Measurements from ENCODE around the gene COL16A1.
"Not testable (repeated sequence)": the region's sequence is repeated elsewhere in the genome, so short reads cannot be mapped to it uniquely, and the experiment has no call there.

Gene COL16A1

DNA sequence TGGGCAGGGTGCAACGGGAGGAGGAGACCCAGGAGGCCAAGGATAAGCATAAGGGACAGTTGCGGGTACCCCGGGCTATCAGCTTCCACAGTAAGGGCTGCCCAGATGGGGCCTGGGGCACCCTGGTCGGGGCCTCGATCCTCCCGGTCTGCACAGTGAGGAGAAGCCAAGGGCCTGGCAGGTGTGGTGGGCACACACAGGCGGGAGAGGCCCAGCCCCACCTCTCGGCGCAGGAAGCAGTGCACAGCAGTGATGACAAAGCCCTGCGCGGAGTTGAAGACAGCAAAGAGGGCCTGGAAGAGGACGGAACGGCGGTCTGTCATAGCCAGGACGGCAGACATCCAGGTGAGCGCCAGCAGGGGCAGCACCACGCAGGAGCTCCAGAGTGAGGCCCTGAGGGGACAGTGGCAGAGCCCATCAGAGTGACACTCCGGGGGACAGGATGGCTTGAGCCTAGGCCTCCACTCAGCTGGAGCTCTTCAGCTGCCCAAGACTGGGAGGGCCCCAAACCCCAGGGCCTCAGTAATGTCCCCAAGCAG is 29.0 kb upstream of the COL16A1 start:
- no peak for DNase-seq

DNA sequence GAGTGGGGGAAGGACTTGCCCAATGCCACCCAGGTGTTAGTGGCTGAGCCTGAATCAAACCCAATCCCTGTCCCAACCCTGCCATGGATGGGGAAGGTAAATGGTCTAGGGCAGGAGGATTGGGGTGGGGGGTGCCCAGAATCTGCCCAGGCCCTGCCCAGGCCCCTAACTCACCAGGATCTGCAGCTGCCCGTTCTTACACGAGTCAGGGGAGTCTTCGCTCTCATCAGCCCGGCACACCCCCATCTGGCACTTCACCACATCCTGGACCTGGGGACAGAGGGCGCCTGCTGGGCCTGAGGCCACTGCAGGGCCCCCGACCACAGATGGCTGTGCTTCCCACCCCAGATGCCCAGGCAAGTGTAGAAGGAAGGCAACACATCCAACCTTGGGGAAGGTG is 28.5 kb upstream of the COL16A1 start:
- no peak for DNase-seq

DNA sequence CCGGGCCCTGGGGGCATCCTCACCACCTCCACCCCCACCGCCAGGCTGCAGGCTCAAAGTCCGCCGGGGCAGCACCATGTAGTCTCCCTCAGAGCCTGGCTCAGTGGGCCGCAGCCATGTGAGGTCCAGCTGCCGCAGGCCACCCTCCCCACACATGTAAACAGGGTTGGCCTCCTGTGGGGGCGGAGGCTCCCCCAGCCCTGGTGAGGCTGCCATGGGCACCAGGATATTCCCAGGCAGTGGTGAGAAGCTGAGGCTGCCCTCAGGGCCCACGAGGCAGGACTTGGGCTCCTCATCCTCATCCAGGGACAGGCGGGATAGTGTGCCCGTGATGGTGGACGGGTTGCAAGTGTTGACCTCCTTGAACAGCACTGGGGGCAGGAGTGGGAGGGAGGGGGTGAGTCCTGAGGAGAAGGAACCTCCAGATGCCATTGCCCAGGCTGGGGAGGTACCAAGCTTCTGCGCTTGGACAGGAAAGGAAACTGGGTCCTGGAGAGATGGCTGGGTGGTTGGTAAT is 27.3 kb upstream of the COL16A1 start:
- DNase-seq: no peak

DNA sequence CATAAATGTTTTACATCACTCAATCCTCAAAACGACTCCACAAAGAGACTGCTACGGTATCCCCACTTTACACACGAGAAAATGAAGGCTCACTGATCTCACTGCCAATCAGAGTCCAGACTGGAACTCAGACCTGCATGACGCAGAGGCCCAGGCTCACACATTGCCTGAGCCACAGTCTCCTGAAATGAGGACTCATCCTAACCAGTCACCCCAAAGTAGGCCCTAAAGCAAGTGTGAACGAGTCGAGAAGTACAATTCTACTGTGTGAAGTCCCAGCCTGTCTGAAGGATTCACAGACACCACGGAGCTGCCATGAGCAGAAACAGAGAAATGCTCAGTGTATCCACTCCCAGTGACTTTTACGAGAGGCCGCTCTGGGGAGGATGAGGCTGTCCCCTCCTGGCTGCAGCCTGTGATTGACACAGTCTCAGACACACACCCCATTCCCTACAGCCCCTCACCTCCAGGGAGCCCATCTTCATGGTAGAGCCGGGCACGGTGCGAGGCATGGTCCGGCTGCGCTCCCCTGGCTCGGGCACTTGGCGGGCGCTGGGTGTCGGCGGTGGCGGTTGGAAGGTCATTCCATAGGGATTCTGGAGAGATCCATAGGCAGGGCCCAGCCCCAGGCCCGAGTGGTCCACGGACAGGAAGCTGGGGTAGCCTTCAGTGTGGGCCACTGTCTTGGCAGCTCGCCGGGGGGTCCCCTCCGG is 26.7 kb upstream of the COL16A1 start:
- no peak for DNase-seq

DNA sequence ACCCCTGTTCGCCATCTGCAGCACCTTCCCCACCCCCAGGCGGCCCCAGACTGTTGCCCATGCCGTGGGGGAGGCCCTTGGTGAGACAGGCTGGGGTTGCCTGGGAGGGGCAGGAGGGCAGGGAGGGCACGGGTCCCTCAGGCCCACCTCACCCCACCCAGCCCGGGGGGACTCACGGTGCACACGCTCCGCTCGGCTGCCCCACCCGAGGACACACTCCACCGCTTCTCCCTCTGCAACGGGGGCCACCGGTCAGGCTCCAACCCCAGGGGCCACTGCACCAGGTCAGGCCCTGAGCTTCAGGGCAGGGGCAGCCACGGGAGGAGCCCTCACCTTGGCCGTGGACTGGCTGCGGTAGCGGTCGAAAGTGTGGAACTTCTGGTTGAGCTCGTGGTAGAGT is 24.0 kb upstream of the COL16A1 start:
- no peak for DNase-seq

DNA sequence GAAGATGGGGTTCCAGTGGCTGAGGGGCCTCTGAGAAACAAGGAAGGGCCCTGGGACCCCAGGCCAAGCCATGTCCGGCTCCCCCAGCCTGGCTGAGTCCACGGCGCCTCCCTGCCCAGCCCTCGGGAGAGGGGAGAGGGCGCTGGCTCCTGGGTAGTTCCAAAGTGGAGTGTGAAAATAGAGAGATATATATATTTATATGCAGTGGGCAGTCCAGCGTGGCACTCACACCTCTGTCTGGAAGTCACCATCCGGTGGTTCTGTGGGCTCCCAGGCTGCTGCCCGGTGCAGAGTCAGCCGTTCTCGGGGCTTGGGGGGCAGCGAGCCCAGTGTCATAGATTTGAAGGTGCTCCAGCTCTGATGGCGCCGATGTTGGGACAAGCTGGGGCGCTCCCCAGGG is 23.4 kb upstream of the COL16A1 start:
- no peak for DNase-seq

DNA sequence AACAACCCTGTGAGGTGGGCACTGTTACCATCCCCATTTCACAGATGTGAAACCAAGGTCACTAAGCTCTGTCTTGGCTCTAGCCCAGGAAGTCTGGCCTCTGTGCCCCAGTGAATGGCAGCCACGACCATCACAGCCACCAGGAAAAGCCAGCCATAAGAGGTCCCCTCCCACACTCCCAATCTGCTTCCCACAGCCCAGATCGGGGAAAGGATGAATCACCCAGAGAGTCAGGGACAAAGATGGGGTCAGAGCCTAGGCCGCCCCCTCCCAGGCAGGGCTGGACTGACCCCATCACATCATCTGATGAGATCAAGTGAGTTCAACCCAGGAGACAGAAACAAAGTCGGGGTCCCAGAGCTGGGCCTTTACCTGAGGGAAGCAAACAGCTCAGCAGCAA is 22.9 kb upstream of the COL16A1 start:
- no peak for DNase-seq

DNA sequence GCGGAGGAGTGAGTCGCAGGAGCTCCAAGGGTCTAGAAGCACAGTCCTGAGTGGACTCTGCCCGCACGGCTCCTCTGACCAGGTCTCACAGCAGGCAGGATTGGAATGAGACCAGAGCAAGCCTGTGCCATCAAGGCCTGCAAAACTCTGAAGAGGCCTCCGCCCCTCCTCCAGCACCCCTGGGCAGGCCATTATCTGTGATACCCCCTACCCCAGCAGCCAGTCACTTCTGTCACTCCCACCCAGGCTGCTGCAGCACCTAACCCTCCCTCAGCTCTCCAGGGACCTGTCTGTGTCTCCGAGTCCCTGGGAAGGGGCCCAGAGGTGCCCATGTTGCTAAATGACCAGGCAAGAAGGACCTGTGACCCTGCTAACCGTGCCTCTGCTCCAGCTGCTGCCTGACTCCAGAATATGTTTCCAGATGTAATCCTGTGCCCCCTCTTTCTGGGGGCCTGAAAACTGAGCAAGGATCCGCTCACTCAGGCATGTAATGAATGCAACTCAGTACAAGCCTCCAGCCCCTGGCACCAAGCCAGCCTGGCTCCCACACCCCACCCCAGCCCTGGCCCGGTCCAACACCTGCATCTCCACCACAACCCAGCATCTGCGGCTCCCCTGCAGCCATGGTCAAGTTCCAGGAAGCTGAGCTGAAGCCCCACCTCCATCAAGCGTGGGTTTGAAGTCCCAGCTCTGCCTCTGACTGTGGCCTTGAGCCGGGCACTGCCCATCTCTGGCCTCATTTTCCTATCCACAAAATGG is 22.1 kb upstream of the COL16A1 start:
- peak in 1 of 2 experiments; percentile 37 for DNase-seq

DNA sequence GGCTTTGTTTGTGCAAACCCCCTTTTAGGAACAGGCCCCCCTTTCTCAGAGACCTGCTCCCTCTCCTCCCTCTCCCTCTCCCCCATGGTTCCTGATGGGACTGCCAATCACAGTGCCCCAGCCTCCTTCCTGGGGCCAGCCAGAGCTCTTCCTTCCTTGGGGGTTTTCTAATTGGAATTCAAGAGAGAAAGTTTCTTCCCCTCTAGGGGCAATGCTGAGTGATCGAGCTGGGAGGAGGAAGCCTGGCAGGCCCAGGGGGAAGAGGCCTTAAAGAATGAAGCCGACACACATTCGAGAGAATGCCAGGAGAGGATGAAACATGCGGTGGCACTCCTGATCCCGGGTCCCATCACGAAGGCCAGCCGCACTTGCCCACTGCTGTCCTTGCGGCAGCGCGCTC is 21.3 kb upstream of the COL16A1 start:
- DNase-seq: no peak

DNA sequence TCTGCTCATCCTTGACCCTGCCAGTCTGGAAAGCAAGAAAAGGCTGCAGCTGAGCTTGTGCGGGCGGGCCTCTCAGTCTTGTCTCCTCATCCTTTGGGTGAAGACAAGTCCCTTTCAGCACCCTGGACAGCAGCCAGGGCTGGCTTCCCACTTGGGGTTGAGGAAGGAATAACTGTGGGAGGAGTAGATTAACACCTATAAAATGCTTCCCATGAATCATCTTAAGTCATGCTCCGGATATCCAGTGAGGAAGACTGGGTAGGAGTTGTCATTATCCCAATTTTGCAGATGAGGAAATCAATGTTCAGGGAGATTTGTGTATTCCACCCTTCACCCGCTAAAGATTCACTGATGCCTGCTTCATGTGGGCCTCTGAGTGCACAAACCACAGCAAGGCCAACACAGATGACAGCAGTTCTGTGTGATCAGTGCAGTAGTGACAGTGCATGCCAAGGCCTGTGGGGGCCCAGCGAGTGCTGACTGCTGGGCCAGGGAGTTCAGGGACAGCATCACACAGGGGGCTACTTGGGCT is 20.1 kb upstream of the COL16A1 start:
- no peak for DNase-seq

DNA sequence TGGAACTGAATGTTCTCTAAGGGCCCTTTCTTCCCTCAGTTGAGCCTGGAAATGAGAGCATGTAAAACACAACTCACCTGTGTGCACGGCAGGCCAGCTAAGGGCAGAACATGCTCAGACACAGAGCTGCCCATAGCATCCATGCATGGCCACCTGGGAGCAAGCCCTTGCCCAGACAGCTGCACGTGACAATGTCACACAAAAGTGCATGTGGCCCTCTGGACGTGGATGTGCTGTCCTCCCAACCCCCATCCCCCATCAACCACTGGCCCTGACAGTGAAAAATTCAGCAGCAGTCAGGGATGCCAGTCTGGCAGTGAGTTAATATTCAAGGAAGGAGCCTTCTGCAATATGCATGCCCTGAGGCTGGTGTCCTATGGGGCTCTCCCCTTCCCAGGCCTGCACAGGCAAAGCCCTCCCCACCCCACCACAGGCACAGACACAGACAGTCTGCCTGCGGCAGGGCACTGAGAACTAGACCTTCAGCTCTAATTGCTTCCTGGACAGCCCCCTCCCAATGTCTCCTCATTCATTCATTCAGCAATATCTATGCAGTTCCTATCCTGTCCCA is 14.6 kb upstream of the COL16A1 start:
- no peak for DNase-seq

DNA sequence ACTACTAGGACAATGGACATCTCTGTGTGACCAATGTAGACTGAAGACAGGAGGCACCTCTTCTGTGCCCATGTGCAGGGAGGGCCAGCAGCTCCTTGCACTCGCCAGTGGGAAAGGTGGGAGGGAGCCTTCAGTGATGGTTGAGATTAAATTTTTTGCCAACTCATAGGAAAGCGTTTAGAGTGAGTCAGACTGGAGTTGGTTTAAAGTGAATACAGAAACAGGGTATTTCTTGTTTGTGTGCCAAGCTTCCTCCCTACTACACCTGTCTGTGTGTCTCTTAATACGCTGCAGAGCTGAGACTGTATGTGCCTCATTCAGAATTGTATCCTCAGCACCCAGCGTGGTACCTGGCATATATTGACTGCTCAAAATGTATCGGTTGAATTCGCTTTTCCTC is 13.5 kb upstream of the COL16A1 start:
- DNase-seq: no peak

DNA sequence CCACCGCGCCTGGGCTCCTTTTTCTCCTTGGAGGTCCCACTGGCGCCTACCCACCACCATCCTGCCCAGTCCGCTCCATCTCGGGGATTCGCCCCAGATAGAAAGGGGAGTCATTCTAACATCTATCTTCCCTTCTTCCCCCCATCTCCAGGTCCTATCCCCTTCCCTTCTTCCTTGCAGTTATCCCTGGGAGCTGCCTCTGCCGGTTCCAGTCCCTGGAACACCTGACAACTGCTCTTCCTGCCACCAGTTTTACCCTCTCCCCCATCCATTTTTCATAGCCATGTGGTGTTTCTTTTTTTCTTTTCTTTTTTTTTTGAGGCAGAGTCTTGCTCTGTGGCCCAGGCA is 12.0 kb upstream of the COL16A1 start:
- no peak for DNase-seq

DNA sequence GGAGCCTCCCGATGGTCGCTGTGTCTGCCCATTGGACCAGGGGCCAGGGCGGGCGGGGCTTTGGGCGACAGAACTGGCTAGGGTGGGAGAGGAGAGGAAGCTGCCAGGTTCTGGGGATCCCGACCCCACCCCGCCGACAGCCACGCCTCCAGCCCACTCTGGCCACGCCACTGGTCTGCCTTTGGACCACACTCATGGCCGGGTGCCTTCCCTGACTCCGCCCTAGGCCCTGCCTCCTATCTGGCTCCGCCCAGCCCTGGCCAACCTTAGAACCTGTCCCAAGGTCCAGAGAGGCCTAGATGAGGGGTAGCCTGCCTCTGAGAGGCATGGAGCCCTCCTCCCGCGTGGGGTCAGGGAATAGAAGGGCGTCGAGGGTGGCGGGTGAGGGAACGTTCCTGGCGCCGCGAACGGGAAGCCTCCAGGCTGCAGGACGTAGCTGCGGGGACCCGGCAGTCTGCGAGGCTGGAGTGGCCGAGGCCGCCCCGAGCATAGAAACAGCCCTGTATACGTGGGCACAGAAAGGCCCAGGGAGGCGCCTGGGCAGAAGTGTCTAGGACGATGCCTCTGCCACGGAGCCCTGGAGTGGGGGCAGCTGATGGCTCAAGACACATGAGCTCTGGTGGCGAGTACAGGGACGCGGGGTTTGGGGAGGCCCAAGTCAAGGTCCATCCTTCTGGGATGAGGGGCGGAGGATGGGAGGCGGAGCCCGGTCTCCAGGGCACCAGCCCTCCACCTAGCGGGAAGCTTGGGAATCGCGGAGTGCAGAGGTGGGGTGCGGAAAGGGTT is 11.5 kb upstream of the COL16A1 start:
- peak; percentile 39 to 54 for DNase-seq

DNA sequence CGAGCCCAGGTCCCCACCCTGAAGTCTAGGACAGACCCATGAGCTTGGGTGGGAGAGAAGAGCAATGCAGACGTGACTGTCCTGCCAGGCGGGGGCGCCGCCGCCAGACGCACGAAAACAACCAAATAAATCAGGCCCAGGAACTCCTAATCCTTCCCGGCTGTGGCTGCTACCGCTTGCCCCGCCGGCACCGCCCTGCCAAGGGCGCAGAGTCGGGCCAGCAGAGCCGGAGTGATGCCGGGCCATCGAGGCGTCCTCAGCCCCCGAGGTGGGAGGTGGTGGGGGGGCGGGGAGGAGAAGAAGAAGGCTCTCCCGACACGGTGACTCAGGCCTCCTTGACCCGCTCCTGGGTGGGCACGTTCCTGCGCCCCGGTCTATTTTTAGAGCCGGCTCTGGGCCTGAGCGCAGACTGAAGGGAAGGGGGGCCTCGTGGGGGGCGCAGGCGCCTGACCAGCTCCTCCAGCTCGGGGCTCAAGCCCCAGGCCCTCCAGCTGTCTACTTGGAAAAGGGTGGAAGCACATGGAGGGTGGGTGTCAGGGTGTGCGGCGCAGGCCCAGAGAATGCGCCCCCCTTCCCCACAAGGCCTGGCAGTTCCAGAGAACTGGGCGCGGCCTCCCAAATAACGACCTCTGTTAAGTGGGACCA is 10.7 kb upstream of the COL16A1 start:
- DNase-seq: no peak

DNA sequence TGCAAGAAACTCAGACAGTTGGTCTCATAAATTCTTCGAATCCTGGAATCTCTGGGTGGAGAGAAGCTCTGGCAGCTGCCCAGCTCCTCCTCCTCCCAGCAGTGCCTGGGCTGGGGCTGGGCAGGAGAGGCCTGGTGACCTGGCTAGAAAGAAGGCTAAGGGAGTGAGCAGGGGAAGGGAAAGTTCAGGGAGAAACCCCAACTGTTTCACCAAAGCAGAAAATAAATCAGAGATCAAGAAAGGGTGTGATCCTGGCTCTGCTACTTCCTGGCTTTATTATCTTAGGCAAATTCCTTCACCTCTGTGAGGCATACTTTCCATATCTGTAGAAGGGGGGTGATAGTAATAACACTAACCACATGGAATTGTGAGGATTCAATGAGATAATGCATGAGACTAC is 8.8 kb upstream of the COL16A1 start:
- DNase-seq: no peak

DNA sequence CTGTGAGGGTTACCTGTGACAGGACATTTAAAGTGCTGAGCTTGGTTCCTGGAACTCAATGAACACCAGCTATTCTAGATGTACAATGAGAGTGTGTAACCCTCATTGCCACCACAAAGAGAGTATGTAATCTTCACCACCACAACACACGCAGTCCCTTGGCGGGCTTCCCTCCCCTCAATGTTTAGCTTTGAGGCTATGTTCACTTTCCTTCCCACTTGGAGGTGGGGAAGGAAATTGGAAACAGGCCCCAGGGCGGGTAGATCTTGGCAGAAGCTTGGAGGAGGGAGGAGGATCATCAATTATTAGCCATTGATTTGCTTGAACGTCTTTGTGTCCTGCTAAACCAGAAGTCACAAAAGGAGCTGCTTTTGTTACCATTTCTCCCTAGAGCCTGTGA is 8.3 kb upstream of the COL16A1 start:
- no peak for DNase-seq

DNA sequence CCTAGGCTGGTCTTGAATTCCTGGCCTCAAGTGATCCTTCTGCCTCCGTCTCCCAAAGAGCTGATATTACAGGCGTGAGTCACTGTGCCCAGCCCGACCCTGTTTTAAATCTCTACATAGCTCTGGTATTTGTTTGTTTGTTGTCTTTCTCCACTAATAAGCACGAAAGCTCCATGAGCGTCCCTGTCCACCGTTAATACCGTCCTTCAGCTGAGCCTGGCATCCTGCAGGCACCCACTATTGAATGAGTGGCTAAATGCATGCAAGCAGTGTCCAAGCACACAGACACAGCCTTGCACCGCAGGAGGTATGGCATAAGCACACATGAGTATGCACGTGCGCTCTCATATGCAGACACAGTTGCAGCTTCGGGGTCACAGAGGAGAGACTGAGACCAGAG is 4.5 kb upstream of the COL16A1 start:
- DNase-seq: no peak

DNA sequence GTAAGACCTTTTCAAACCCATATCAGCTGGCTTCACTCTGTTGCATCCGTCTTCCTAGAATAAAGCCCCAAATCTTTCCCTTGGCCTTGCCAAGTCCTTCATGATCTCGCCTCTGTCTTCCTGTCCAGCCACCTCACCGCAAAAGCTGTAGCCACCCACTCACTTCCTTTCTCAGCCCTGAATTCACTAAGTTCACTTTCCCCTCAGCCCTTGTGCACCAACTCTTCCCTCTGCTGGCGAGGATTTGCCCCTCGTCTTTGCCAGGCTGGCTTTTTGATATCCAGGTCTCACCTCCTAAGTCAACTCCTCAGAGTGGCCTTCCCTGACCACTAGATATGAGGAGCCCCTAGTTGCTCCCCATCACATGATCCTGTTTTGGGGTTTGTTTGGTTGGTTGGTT is 3.9 kb upstream of the COL16A1 start:
- DNase-seq: no peak

DNA sequence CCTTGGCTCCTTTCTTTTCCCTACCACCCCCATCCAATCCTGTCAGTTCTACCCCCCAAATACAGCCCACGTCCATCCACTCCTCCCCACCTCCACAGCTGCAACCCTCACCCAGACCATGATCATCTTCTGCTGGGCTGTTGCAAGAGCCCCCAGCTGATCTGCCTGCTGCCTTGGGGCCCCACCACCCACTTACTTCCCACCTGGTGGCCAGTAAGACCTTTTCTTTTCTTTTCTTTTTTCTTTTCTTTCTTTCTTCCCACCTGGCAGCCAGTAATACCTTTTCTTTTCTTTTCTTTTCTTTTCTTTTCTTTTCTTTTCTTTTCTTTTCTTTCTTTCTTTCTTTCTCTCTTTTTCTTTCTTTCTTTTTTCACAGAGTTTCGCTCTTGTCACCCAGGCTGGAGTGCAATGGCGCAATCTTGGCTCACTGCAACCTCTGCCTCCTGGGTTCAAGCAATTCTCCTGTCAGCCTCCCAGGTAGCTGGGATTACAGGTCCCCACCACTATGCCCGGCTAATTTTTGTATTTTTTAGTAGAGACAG is 3.3 kb upstream of the COL16A1 start:
- not testable (repeated sequence) for DNase-seq

DNA sequence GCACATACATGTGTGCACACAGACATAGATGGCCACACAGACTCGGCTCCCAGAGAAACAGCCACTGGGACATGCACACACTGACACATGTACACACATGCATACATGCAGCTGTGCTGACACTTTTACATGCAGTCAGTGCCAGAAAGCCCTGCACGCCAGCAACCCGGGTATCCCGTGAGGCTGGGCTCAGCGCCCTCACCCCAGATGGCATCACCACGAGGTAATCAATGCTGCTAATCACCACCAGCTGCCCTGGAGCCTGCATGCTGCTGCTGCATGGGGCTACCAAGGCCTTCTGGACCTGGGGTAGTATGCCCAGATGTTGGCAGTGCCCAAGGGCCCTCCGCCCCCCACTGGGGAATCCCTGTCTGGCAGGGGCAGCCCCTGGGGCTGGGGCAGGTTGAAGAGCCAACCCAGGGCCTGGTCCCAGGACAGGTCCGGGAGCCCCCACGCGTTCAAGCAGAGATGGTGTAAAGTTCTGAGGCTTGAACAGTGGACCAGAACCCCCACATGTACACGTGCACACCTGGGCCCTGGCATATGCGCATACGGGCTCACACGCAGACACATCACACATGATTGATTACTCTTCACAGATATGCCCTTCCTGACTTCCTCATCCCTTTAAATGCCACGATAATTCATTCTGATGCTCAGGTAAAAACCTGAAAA is 2.7 kb upstream of the COL16A1 start:
- DNase-seq: no peak
